Naive thymus-derived CD4-positive, alpha-beta T cell (primary cell): ENCODE measurements around the gene TSPAN32. TPM values are rescaled to one million over a fixed set of nuclear protein-coding genes. Genes with fewer than 3 reads are reported as not detected.

Experiments used
- ATAC-seq: fragments of 150-1000 bp; cut with Tn5 transposase; 2 replicates; pipeline ENCODE4 v1.10.0; 2021; ENCODE audit warnings: mild to moderate bottlenecking, moderate library complexity
- CTCF ChIA-PET: fragments of 350-600 bp; sonication (Branson Sonifier 250); formaldehyde crosslinking; loops from one replicate; lab custom pipeline; 2021; ENCODE audit warnings: antibody characterized with exemption; lab: Charles Lee
- POLR2A ChIA-PET: fragments of 350-600 bp; sonication (Branson Sonifier 250); formaldehyde crosslinking; loops from one replicate; lab custom pipeline; 2021; ENCODE audit warnings: antibody characterized with exemption, inconsistent platforms; lab: Charles Lee
- DNase-seq, 9 donors: peaks; one replicate each; pipeline versions ENCODE4 v3.0.0 to v3.0.0-alpha.2; 2020 to 2022; ENCODE audit warnings: mixed read lengths in 1 of 9
- H3K27ac ChIP-seq: one replicate; pipeline ENCODE4 v1.7.0; 2013; ENCODE audit warnings: mild to moderate bottlenecking, low read depth, low read length, moderate library complexity
- H3K27me3 ChIP-seq, 2 donors: one replicate each; pipeline ENCODE4 v1.7.0; 2013; ENCODE audit warnings: low read length in 2 of 2, mild to moderate bottlenecking in 2 of 2, moderate library complexity in 2 of 2; ENCODE audit not compliant: control insufficient read depth in 2 of 2, insufficient read depth in 2 of 2
- H3K36me3 ChIP-seq, 3 experiments: 1 replicate in 2 of 3; 2 replicates in 1 of 3; pipeline ENCODE4 v1.7.0; 2013; ENCODE audit warnings: low read length in 3 of 3, mild to moderate bottlenecking in 3 of 3, moderate library complexity in 1 of 3; ENCODE audit not compliant: insufficient read depth in 3 of 3, control insufficient read depth in 2 of 3
- H3K4me1 ChIP-seq, 2 donors: one replicate each; pipeline ENCODE4 v1.7.0; 2013; ENCODE audit warnings: low read length in 2 of 2, mild to moderate bottlenecking in 2 of 2, moderate library complexity in 1 of 2; ENCODE audit not compliant: control insufficient read depth in 2 of 2, insufficient read depth in 2 of 2
- H3K4me3 ChIP-seq: 2 replicates; pipeline ENCODE4 v1.7.0; 2013; ENCODE audit warnings: mild to moderate bottlenecking, low read length
- H3K9me3 ChIP-seq, 3 experiments: 1 replicate in 2 of 3; 2 replicates in 1 of 3; pipeline ENCODE4 v1.7.0; 2013; ENCODE audit warnings: low read length in 3 of 3; ENCODE audit not compliant: control insufficient read depth in 2 of 3
- H3K27ac Mint-ChIP-seq, 9 donors: one replicate each; pipeline ENCODE4 v1.8.0; 2020 to 2022; ENCODE audit warnings: mixed read lengths in 9 of 9, mild to moderate bottlenecking in 8 of 9, moderate library complexity in 5 of 9, inconsistent platforms in 2 of 9
- H3K27me3 Mint-ChIP-seq, 5 donors: one replicate each; pipeline ENCODE4 v1.8.0; 2021 to 2022; ENCODE audit warnings: mixed read lengths in 5 of 5, mild to moderate bottlenecking in 1 of 5
- H3K36me3 Mint-ChIP-seq, 5 donors: one replicate each; pipeline ENCODE4 v1.8.0; 2020 to 2022; ENCODE audit warnings: mixed read lengths in 5 of 5, mild to moderate bottlenecking in 3 of 5, inconsistent platforms in 1 of 5
- H3K4me1 Mint-ChIP-seq, 7 donors: one replicate each; pipeline ENCODE4 v1.8.0; 2020 to 2022; ENCODE audit warnings: mixed read lengths in 7 of 7, mild to moderate bottlenecking in 3 of 7, inconsistent platforms in 1 of 7
- H3K4me3 Mint-ChIP-seq, 10 donors: one replicate each; pipeline ENCODE4 v1.8.0; 2020 to 2022; ENCODE audit warnings: mild to moderate bottlenecking in 10 of 10, mixed read lengths in 10 of 10, moderate library complexity in 6 of 10, inconsistent platforms in 2 of 10
- H3K9me3 Mint-ChIP-seq, 11 donors: one replicate each; pipeline ENCODE4 v1.8.0; 2020 to 2022; ENCODE audit warnings: mixed read lengths in 11 of 11, mild to moderate bottlenecking in 4 of 11, inconsistent platforms in 1 of 11, moderate library complexity in 1 of 11
- intact Hi-C, 2 donors: fragments of 100-400 bp; cut with micrococcal nuclease; formaldehyde crosslinking; loops; one replicate each; pipeline ENCODE4 v1.15.1; 2023
- polyA plus RNA-seq, 2 donors: library from polyadenylated mRNA; unstranded; fragments of 300-500 nt; fragmentation: Illumina TruSeq; gene quantifications; one replicate each; pipeline ENCODE4 v1.2.3, GENCODE V29; 2021
- total RNA-seq, 6 experiments: library from RNA in 5 of 6; stranded (reverse) in 5 of 6; gene quantifications; 1 replicate in 5 of 6; 2 replicates in 1 of 6; pipeline ENCODE4 v1.2.3 and lab custom pipeline; 2021 to 2026

The TSPAN32 gene
- total and polyA plus RNA-seq, 7 experiments from 2014 or later: 15.7 to 116 (median 63.9) TPM

GRCh38 chr11:2289350-2289749 lies 12.5 kb upstream of the TSPAN32 start:
- peaks cover 0 to 28% (median 0%) of the 10 kb centered on the region in 5 donors for H3K27me3 Mint-ChIP-seq
- peaks cover 10 to 45% (median 42%) of the 10 kb centered on the region in 7 donors for H3K4me1 Mint-ChIP-seq
- CTCF ChIA-PET: interaction anchor here (1.3 kb wide), 1 partner anchor 15 kb away, joined by 4 read pairs; no protein-coding TSS in a partner anchor
- peaks cover 0 to 3% (median 0%) of the 10 kb centered on the region in 11 donors for H3K9me3 Mint-ChIP-seq
- ATAC-seq (no peak), DNase-seq (no peak)
- H3K9me3 ChIP-seq: no peaks in the 10 kb centered on the region
- no peaks in the 10 kb centered on the region for H3K27me3 ChIP-seq
- POLR2A ChIA-PET: interaction anchor here (0.7 to 1.4 kb wide), 2 partner anchors 10 to 154 kb away, joined by 4 to 5 read pairs; no protein-coding TSS in a partner anchor
- no peaks in the 10 kb centered on the region for H3K36me3 ChIP-seq
- no peak overlapping the region for H3K27ac ChIP-seq
- H3K36me3 Mint-ChIP-seq: peaks cover 0 to 22% (median 8%) of the 10 kb centered on the region in 5 donors
- peak overlapping the region in 2 of 9 donors; percentile 32 to 78 for H3K27ac Mint-ChIP-seq
- H3K4me3 Mint-ChIP-seq: peak overlapping the region in 2 of 10 donors; percentile 17 to 39
- peaks cover 0 to 11% of the 10 kb centered on the region in 2 donors for H3K4me1 ChIP-seq
- intact Hi-C loops: no loop called here
- H3K4me3 ChIP-seq: no peak overlapping the region

- CTCF ChIA-PET: interaction anchor here (1.3 kb wide), 1 partner anchor 15 kb away, joined by 4 read pairs; no protein-coding TSS in a partner anchor
- intact Hi-C loops: no loop called here
These were observed 12.0 kb upstream of the TSPAN32 start for GRCh38 chr11:2289859-2290258.

GRCh38 chr11:2290351-2290841 lies 11.4 kb upstream of the TSPAN32 start:
- H3K36me3 ChIP-seq: no peaks in the 10 kb centered on the region
- no peak overlapping the region for H3K27ac ChIP-seq
- intact Hi-C loops: no loop called here
- ChIA-PET CTCF (no interaction called here), POLR2A (interaction anchor here (0.9 to 1.4 kb wide), 2 partner anchors 9 kb away, joined by 4 read pairs; no protein-coding TSS in a partner anchor)
- peaks cover 0 to 26% (median 0%) of the 10 kb centered on the region in 5 donors for H3K27me3 Mint-ChIP-seq
- no peaks in the 10 kb centered on the region for H3K27me3 ChIP-seq
- no peaks in the 10 kb centered on the region for H3K9me3 ChIP-seq
- DNase-seq (peak in 1 of 9 donors; percentile 2), ATAC-seq (no peak)
- H3K27ac Mint-ChIP-seq: no peak overlapping the region
- peaks cover 0 to 15% (median 0%) of the 10 kb centered on the region in 5 donors for H3K36me3 Mint-ChIP-seq
- H3K4me1 Mint-ChIP-seq: peaks cover 10 to 51% (median 39%) of the 10 kb centered on the region in 7 donors
- H3K9me3 Mint-ChIP-seq: peaks cover 0 to 1% (median 0%) of the 10 kb centered on the region in 11 donors
- no peak overlapping the region for H3K4me3 ChIP-seq
- H3K4me3 Mint-ChIP-seq: peak overlapping the region in 1 of 10 donors; percentile 19
- peaks cover 0 to 11% of the 10 kb centered on the region in 2 donors for H3K4me1 ChIP-seq

More at GRCh38 chr11:2289859-2290258, 12.0 kb upstream of the TSPAN32 start:
- DNase-seq (no peak), ATAC-seq (no peak)
- Histone ChIP-seq H3K9me3 (no peaks in the 10 kb centered on the region), H3K4me3 (no peak overlapping the region), H3K27ac (no peak overlapping the region), H3K4me1 (peaks cover 0 to 11% of the 10 kb centered on the region in 2 donors), H3K36me3 (no peaks in the 10 kb centered on the region), H3K27me3 (no peaks in the 10 kb centered on the region)
- Mint-ChIP-seq H3K9me3 (peaks cover 0 to 2% (median 0%) of the 10 kb centered on the region in 11 donors), H3K27ac (peak overlapping the region in 2 of 9 donors; percentile 32 to 78), H3K4me1 (peaks cover 10 to 49% (median 44%) of the 10 kb centered on the region in 7 donors), H3K27me3 (peaks cover 0 to 29% (median 0%) of the 10 kb centered on the region in 5 donors), H3K36me3 (peaks cover 0 to 20% (median 4%) of the 10 kb centered on the region in 5 donors), H3K4me3 (peak overlapping the region in 2 of 10 donors; percentile 17 to 19)
- POLR2A ChIA-PET: interaction anchor here (1.4 kb wide), 1 partner anchor 9 kb away, joined by 4 read pairs; no protein-coding TSS in a partner anchor

GRCh38 chr11:2293531-2293971 lies 8.3 kb upstream of the TSPAN32 start:
- H3K4me3 ChIP-seq: no peak overlapping the region
- Mint-ChIP-seq H3K27ac (peak overlapping the region in 4 of 9 donors; percentile 44 to 87 (median 55)), H3K27me3 (peaks cover 0 to 11% (median 0%) of the 10 kb centered on the region in 5 donors), H3K36me3 (peaks cover 0 to 7% (median 0%) of the 10 kb centered on the region in 5 donors), H3K9me3 (no peaks in the 10 kb centered on the region), H3K4me3 (peak overlapping the region in 2 of 10 donors; percentile 39), H3K4me1 (peaks cover 0 to 46% (median 34%) of the 10 kb centered on the region in 7 donors)
- H3K27me3 ChIP-seq: no peaks in the 10 kb centered on the region
- H3K9me3 ChIP-seq: no peaks in the 10 kb centered on the region
- H3K36me3 ChIP-seq: peaks cover 0 to 21% (median 0%) of the 10 kb centered on the region in 3 experiments
- peak overlapping the region; percentile 11 for H3K27ac ChIP-seq
- DNase-seq (no peak), ATAC-seq (no peak)
- intact Hi-C loops: no loop called here
- ChIA-PET POLR2A (no interaction called here), CTCF (interaction anchor here (0.7 kb wide), 1 partner anchor 160 kb away, joined by 4 read pairs; no protein-coding TSS in a partner anchor)
- H3K4me1 ChIP-seq: peaks cover 0 to 20% of the 10 kb centered on the region in 2 donors

GRCh38 chr11:2293984-2294925 lies 7.6 kb upstream of the TSPAN32 start:
- Histone ChIP-seq H3K4me3 (no peak overlapping the region), H3K27ac (peak overlapping the region; percentile 11), H3K36me3 (peaks cover 0 to 27% (median 0%) of the 10 kb centered on the region in 3 experiments), H3K9me3 (no peaks in the 10 kb centered on the region), H3K4me1 (peaks cover 5 to 27% of the 10 kb centered on the region in 2 donors), H3K27me3 (no peaks in the 10 kb centered on the region)
- peak; percentile 61 for ATAC-seq
- Mint-ChIP-seq H3K4me1 (peaks cover under 1 to 51% (median 32%) of the 10 kb centered on the region in 7 donors), H3K36me3 (peaks cover 0 to 6% (median 0%) of the 10 kb centered on the region in 5 donors), H3K27ac (peak overlapping the region in 8 of 9 donors; percentile 40 to 87 (median 68)), H3K27me3 (peaks cover 0 to 8% (median 0%) of the 10 kb centered on the region in 5 donors), H3K9me3 (no peaks in the 10 kb centered on the region), H3K4me3 (peak overlapping the region in 1 of 10 donors; percentile 39)
- ChIA-PET CTCF (interaction anchor here (1.3 kb wide), 1 partner anchor 11 kb away, joined by 7 read pairs; no protein-coding TSS in a partner anchor), POLR2A (interaction anchor here (0.6 to 1.6 kb wide), 3 partner anchors 11 to 106 kb away, joined by 3 to 7 read pairs (median 4); no protein-coding TSS in a partner anchor)
- intact Hi-C loops: no loop called here
- peak in 1 of 9 donors; percentile 18 for DNase-seq

- Mint-ChIP-seq H3K4me3 (no peak overlapping the region), H3K27ac (peak overlapping the region in 8 of 9 donors; percentile 33 to 87 (median 68)), H3K36me3 (no peaks in the 10 kb centered on the region), H3K27me3 (peaks cover 0 to 8% (median 0%) of the 10 kb centered on the region in 5 donors), H3K9me3 (no peaks in the 10 kb centered on the region), H3K4me1 (peaks cover 6 to 51% (median 30%) of the 10 kb centered on the region in 7 donors)
- intact Hi-C loops: no loop called here
- H3K27ac ChIP-seq: no peak overlapping the region
- H3K36me3 ChIP-seq: peaks cover 0 to 32% (median 0%) of the 10 kb centered on the region in 3 experiments
- ATAC-seq: no peak
- DNase-seq: no peak
- POLR2A ChIA-PET: interaction anchor here (0.6 to 1.6 kb wide), 3 partner anchors 10 to 105 kb away, joined by 3 to 7 read pairs (median 4); no protein-coding TSS in a partner anchor
- H3K4me3 ChIP-seq: no peak overlapping the region
- peaks cover 9 to 33% of the 10 kb centered on the region in 2 donors for H3K4me1 ChIP-seq
- CTCF ChIA-PET: interaction anchor here (1.3 kb wide), 1 partner anchor 10 kb away, joined by 7 read pairs; no protein-coding TSS in a partner anchor
- H3K9me3 ChIP-seq: no peaks in the 10 kb centered on the region
- no peaks in the 10 kb centered on the region for H3K27me3 ChIP-seq
These were observed 6.9 kb upstream of the TSPAN32 start for GRCh38 chr11:2294926-2295290.
